ENCODE results near the gene EXOSC9.
"Not testable (repeated sequence)": the region's sequence is repeated elsewhere in the genome, so short reads cannot be mapped to it uniquely, and the experiment has no call there.

EXOSC9 gene, protein sequence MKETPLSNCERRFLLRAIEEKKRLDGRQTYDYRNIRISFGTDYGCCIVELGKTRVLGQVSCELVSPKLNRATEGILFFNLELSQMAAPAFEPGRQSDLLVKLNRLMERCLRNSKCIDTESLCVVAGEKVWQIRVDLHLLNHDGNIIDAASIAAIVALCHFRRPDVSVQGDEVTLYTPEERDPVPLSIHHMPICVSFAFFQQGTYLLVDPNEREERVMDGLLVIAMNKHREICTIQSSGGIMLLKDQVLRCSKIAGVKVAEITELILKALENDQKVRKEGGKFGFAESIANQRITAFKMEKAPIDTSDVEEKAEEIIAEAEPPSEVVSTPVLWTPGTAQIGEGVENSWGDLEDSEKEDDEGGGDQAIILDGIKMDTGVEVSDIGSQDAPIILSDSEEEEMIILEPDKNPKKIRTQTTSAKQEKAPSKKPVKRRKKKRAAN

DNA sequence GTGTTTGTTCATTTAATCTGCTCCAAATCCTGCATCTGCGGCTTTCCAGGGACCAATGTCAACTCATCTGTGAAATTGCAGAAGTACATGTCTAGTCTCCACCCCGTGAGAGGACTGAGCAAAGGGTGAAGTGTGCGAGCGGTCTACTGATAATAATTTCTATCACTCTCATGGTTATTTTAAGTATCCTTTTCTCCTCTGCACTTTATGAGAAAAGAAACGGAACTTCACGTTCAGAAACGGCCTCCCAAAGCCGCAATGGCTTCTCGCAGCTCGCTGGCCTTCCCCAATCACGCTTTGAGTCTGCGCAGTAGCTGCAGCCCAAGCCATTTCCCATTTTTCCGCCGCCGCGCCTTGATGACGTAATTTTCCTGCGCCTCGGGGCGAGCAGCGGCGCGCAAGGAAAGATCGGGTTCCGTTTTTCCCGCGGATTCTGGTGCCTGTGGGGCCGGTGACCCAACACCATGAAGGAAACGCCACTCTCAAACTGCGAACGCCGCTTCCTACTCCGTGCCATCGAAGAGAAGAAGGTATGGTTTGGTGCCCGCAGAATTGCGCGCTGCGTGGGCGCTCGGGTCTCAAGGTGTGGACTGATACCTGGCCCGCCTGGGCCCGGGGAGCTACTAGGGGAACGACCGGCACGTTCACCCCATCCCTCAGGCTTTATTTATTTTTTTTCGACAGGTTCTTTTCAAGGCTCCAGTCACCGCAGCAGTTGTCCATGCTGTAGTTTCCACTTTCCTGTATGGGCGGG, at the start of gene EXOSC9:
TSS of gene EXOSC9 (plus strand) at position 363 of the 754 bp plus-strand sequence. CDS start at position 465, 102 bp downstream.
- peak; percentile 92 for DNase-seq

- not testable (repeated sequence) for DNase-seq
Observed at GRCh38 chr4:121752142-121752541, 49.0 kb upstream of the EXOSC9 start.

- DNase-seq = no peak
Observed at GRCh38 chr4:121758925-121759568, 42.1 kb upstream of the EXOSC9 start.

- DNase-seq = no peak
Observed at GRCh38 chr4:121760205-121760604, 40.9 kb upstream of the EXOSC9 start.

- DNase-seq = no peak
Observed at GRCh38 chr4:121764303-121764701, 36.8 kb upstream of the EXOSC9 start.

GRCh38 chr4:121764702-121765367, 36.3 kb upstream of the EXOSC9 start, which contains the start of gene SMIM43:
Gene SMIM43 (minus strand): TSS chr4:121765164. CDS start chr4:121765105, 59 bp downstream.
- no peak for DNase-seq

GRCh38 chr4:121765368-121765705, 35.8 kb upstream of the EXOSC9 start:
- DNase-seq = no peak

- no peak for DNase-seq
Observed at GRCh38 chr4:121765971-121766538, 35.1 kb upstream of the EXOSC9 start.

DNA sequence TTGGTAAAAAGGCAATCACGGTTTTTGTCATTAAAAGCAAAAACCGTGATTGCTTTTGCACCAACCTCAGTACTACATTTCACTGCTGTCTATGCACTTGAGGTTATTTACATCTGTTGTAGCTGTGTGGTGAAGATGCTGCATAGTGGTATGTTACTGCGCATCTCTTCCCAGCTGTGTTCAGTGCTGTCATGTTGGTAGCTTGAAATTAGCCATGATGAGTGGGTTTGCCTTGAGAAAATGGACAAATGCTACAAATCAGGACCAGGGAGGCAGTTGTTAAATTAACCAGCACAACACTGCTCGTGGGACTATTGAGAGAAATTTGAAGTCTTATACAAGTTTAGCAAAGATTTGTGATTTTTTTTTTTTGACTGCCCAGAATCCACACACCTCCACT, 34.0 kb upstream of the EXOSC9 start:
- DNase-seq = no peak

GRCh38 chr4:121769341-121769740, 31.8 kb upstream of the EXOSC9 start:
- no peak for DNase-seq

DNA sequence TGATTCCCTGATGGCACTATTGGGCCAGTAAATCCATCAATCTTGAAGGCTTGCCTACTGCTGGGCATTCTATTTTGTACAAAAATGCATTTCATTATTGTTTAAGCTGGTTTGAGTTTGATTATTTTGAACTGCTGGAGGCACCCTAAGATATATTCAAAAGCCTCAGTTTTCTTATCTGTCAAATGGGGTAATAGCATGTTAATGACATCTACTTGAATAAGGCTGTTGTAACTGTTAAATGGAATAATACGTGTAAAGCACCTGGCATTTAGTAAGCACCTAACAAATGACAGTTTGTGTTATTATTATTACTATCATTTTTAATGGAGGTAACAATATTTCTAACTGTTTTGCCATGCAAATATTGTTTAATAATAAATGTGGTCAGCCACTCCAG, 29.3 kb upstream of the EXOSC9 start:
- no peak for DNase-seq

DNA sequence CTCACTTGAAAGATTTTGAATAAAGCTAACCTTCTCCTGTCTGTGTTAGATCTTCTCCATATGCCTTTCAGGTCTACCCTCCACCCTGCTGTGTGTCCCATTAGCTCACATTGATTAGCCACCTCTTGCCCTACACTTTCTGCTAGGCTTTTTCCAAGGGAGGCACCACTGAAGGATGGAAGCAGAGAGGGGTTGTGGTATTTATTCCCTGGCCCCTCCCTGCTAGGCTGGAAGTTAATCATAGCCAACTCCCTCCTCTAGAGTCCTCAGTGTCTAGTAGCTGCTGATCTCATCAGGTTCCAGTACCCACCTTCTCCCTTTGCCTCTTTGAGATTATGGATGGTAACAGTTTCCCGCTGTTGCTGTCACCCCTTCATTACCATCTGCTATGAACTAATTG, 27.2 kb upstream of the EXOSC9 start:
- DNase-seq = no peak

GRCh38 chr4:121776610-121777401, 24.3 kb upstream of the EXOSC9 start:
- no peak for DNase-seq

DNA sequence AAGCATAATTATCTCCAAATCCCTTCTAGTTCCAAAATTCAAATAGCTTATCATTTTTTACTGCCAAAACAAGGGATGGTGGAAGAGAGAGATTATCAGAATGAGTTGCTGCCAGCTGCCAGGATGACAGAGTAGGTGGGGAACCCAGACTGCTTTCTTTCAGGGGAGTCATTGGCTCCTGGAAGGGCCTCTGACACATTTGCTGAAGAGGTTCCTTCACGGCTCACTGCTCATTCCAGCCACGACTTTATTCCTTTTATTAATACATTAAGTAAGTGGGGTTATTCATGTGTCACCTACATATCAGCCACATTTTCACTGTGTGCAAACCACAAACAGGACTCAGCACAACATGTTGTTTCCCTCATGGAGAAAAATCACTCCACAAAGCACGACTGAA, 23.5 kb upstream of the EXOSC9 start:
- DNase-seq = no peak

DNA sequence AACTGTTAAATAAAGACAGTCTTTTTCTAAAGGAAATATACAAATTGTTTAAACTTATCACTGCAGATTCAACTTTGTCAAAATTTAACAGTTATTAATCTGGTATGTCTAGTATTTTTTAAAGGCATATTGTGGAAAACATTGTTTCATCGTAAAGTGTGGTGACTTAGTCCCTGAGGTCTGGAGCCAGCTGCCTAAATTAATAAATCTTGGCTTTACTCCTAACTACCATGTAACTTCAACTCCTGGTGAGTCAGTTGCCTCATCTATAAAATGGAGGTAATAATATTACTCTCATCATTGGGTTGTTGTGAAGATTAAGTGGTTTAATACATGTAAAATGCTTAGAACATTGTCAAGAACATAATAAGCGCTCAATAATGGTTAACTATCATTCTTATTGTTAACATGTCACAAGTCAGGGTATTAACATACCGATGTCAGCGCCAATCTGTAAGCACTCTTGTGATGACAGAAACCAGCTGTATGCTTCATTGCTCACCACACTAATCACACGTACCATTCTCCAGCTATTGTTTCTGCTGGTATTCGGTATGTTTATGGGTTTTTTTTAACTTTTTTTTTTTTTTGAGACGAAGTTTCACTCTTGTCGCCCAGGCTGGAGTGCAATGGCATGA, 22.0 kb upstream of the EXOSC9 start:
- no peak for DNase-seq

- no peak for DNase-seq
Observed at GRCh38 chr4:121783210-121783609, 17.9 kb upstream of the EXOSC9 start.

GRCh38 chr4:121784401-121784800, 16.7 kb upstream of the EXOSC9 start:
- no peak for DNase-seq

GRCh38 chr4:121784975-121785374, 16.1 kb upstream of the EXOSC9 start:
- DNase-seq = no peak

GRCh38 chr4:121785479-121785878, 15.6 kb upstream of the EXOSC9 start:
- DNase-seq = no peak

- no peak for DNase-seq
Observed at GRCh38 chr4:121786221-121786620, 14.9 kb upstream of the EXOSC9 start.

- no peak for DNase-seq
Observed at GRCh38 chr4:121788896-121789295, 12.2 kb upstream of the EXOSC9 start.

Measured in NCI-H1436 (cell line).